Naive thymus-derived CD4-positive, alpha-beta T cell (primary cell): ENCODE results near the gene HOXB8. TPM values are rescaled to one million over a fixed set of nuclear protein-coding genes. Genes with fewer than 3 reads are reported as not detected.

ENCODE experiments used
- ATAC-seq: fragments of 150-1000 bp; cut with Tn5 transposase; 2 replicates; pipeline ENCODE4 v1.10.0; 2021; ENCODE audit warnings: mild to moderate bottlenecking, moderate library complexity
- CTCF ChIA-PET: fragments of 350-600 bp; sonication (Branson Sonifier 250); formaldehyde crosslinking; loops from one replicate; lab custom pipeline; 2021; ENCODE audit warnings: antibody characterized with exemption; lab: Charles Lee
- POLR2A ChIA-PET: fragments of 350-600 bp; sonication (Branson Sonifier 250); formaldehyde crosslinking; loops from one replicate; lab custom pipeline; 2021; ENCODE audit warnings: antibody characterized with exemption, inconsistent platforms; lab: Charles Lee
- DNase-seq, 9 donors: peaks; one replicate each; pipeline versions ENCODE4 v3.0.0 to v3.0.0-alpha.2; 2020 to 2022; ENCODE audit warnings: mixed read lengths in 1 of 9
- H3K27ac ChIP-seq: one replicate; pipeline ENCODE4 v1.7.0; 2013; ENCODE audit warnings: mild to moderate bottlenecking, low read depth, low read length, moderate library complexity
- H3K27me3 ChIP-seq, 2 donors: one replicate each; pipeline ENCODE4 v1.7.0; 2013; ENCODE audit warnings: low read length in 2 of 2, mild to moderate bottlenecking in 2 of 2, moderate library complexity in 2 of 2; ENCODE audit not compliant: control insufficient read depth in 2 of 2, insufficient read depth in 2 of 2
- H3K36me3 ChIP-seq, 3 experiments: 1 replicate in 2 of 3; 2 replicates in 1 of 3; pipeline ENCODE4 v1.7.0; 2013; ENCODE audit warnings: low read length in 3 of 3, mild to moderate bottlenecking in 3 of 3, moderate library complexity in 1 of 3; ENCODE audit not compliant: insufficient read depth in 3 of 3, control insufficient read depth in 2 of 3
- H3K4me1 ChIP-seq, 2 donors: one replicate each; pipeline ENCODE4 v1.7.0; 2013; ENCODE audit warnings: low read length in 2 of 2, mild to moderate bottlenecking in 2 of 2, moderate library complexity in 1 of 2; ENCODE audit not compliant: control insufficient read depth in 2 of 2, insufficient read depth in 2 of 2
- H3K4me3 ChIP-seq: 2 replicates; pipeline ENCODE4 v1.7.0; 2013; ENCODE audit warnings: mild to moderate bottlenecking, low read length
- H3K9me3 ChIP-seq, 3 experiments: 1 replicate in 2 of 3; 2 replicates in 1 of 3; pipeline ENCODE4 v1.7.0; 2013; ENCODE audit warnings: low read length in 3 of 3; ENCODE audit not compliant: control insufficient read depth in 2 of 3
- H3K27ac Mint-ChIP-seq, 9 donors: one replicate each; pipeline ENCODE4 v1.8.0; 2020 to 2022; ENCODE audit warnings: mixed read lengths in 9 of 9, mild to moderate bottlenecking in 8 of 9, moderate library complexity in 5 of 9, inconsistent platforms in 2 of 9
- H3K27me3 Mint-ChIP-seq, 5 donors: one replicate each; pipeline ENCODE4 v1.8.0; 2021 to 2022; ENCODE audit warnings: mixed read lengths in 5 of 5, mild to moderate bottlenecking in 1 of 5
- H3K36me3 Mint-ChIP-seq, 5 donors: one replicate each; pipeline ENCODE4 v1.8.0; 2020 to 2022; ENCODE audit warnings: mixed read lengths in 5 of 5, mild to moderate bottlenecking in 3 of 5, inconsistent platforms in 1 of 5
- H3K4me1 Mint-ChIP-seq, 7 donors: one replicate each; pipeline ENCODE4 v1.8.0; 2020 to 2022; ENCODE audit warnings: mixed read lengths in 7 of 7, mild to moderate bottlenecking in 3 of 7, inconsistent platforms in 1 of 7
- H3K4me3 Mint-ChIP-seq, 10 donors: one replicate each; pipeline ENCODE4 v1.8.0; 2020 to 2022; ENCODE audit warnings: mild to moderate bottlenecking in 10 of 10, mixed read lengths in 10 of 10, moderate library complexity in 6 of 10, inconsistent platforms in 2 of 10
- H3K9me3 Mint-ChIP-seq, 11 donors: one replicate each; pipeline ENCODE4 v1.8.0; 2020 to 2022; ENCODE audit warnings: mixed read lengths in 11 of 11, mild to moderate bottlenecking in 4 of 11, inconsistent platforms in 1 of 11, moderate library complexity in 1 of 11
- intact Hi-C, 2 donors: fragments of 100-400 bp; cut with micrococcal nuclease; formaldehyde crosslinking; loops; one replicate each; pipeline ENCODE4 v1.15.1; 2023
- polyA plus RNA-seq, 2 donors: library from polyadenylated mRNA; unstranded; fragments of 300-500 nt; fragmentation: Illumina TruSeq; gene quantifications; one replicate each; pipeline ENCODE4 v1.2.3, GENCODE V29; 2021
- total RNA-seq, 6 experiments: library from RNA in 5 of 6; stranded (reverse) in 5 of 6; gene quantifications; 1 replicate in 5 of 6; 2 replicates in 1 of 6; pipeline ENCODE4 v1.2.3 and lab custom pipeline; 2021 to 2026

Gene HOXB8
- total and polyA plus RNA-seq, 7 experiments from 2014 or later: not detected

DNA sequence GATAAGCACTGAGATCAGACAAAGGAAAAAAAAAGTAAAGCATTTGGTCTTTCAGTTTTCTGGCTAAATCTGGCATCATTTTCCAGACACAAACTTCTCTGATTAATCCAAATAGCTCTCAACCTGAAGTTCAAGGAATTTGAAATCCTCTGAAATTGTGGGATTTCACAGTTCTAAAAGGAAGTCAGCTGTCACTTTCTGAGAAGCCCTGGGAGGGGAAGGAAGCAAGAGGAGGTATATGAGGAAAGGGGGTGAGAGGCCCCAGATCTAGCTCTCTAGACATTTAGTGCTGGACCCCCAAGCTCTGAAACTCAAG lies 28.6 kb upstream of the HOXB8 start:
- H3K27ac ChIP-seq: no peak overlapping the region
- peaks cover 0 to 12% of the 10 kb centered on the region in 2 donors for H3K4me1 ChIP-seq
- no peaks in the 10 kb centered on the region for H3K9me3 ChIP-seq
- no peaks in the 10 kb centered on the region for H3K36me3 ChIP-seq
- Mint-ChIP-seq H3K36me3 (no peaks in the 10 kb centered on the region), H3K9me3 (peaks cover 0 to 3% (median 0%) of the 10 kb centered on the region in 11 donors), H3K27ac (no peak overlapping the region), H3K27me3 (peaks cover 77 to 97% (median 89%) of the 10 kb centered on the region in 5 donors), H3K4me3 (no peak overlapping the region), H3K4me1 (peaks cover 15 to 33% (median 24%) of the 10 kb centered on the region in 7 donors)
- DNase-seq: no peak
- no peak for ATAC-seq
- CTCF ChIA-PET: no interaction called here
- H3K27me3 ChIP-seq: peaks cover 0 to 47% of the 10 kb centered on the region in 2 donors
- intact Hi-C loops: loop anchor here in 1 of 2 donors (5.0 kb wide), 1 partner anchor 84 kb away; the partner anchor contains the start of gene HOXB13
- no peak overlapping the region for H3K4me3 ChIP-seq
- POLR2A ChIA-PET: no interaction called here

DNA sequence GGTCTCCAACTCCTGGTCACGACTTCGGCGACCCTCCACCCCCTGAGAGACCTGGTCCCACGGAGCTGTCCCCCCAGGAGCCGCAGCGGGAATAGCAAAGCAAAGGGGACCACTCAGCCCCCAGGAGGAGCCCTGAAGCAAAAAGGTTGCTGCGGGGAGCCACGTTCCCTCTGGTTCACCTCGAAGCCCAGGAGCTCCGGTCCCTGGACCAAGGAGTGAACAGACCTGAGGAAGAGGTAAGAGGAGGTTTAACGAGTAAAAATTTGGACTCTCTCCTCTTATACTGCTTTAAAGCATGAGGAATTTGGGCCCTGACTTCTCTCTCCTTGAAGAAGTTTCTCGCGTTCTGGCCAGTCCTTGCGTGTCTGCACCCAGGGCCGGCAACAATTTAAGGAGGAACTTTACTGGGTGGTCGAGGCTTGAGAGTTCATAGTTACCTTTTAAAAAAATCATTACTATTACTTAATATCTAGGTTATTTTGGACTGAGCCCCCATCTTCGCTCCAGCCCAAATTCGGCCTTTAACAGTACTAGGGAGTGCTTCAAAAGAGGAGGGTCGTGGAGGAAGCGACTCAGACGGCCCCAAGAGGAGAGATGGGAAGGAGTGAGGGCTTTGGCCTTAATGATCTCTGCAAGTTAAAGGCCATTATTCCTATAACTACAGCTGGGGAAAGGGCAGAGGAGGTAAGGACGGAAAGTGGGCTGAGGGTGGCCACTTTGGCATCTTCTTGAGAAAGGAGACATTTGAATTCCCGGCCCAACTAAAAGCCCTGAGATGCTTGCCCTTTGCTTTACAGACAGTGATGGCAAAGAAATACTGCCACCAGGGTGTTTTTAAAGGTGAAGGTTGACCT lies 28.0 kb upstream of the HOXB8 start:
- Histone ChIP-seq H3K27ac (no peak overlapping the region), H3K27me3 (peaks cover 0 to 47% of the 10 kb centered on the region in 2 donors), H3K4me1 (peaks cover 0 to 12% of the 10 kb centered on the region in 2 donors), H3K4me3 (no peak overlapping the region), H3K36me3 (no peaks in the 10 kb centered on the region), H3K9me3 (no peaks in the 10 kb centered on the region)
- peaks cover 78 to 97% (median 89%) of the 10 kb centered on the region in 5 donors for H3K27me3 Mint-ChIP-seq
- H3K27ac Mint-ChIP-seq: no peak overlapping the region
- ChIA-PET POLR2A (no interaction called here), CTCF (no interaction called here)
- no peak for ATAC-seq
- H3K4me3 Mint-ChIP-seq: peak overlapping the region in 1 of 10 donors; percentile 49
- H3K36me3 Mint-ChIP-seq: no peaks in the 10 kb centered on the region
- peaks cover 15 to 31% (median 20%) of the 10 kb centered on the region in 7 donors for H3K4me1 Mint-ChIP-seq
- DNase-seq: no peak
- peaks cover 0 to 3% (median 0%) of the 10 kb centered on the region in 11 donors for H3K9me3 Mint-ChIP-seq
- intact Hi-C loops: loop anchor here in 1 of 2 donors (5.0 kb wide), 1 partner anchor 84 kb away; the partner anchor contains the start of gene HOXB13

DNA sequence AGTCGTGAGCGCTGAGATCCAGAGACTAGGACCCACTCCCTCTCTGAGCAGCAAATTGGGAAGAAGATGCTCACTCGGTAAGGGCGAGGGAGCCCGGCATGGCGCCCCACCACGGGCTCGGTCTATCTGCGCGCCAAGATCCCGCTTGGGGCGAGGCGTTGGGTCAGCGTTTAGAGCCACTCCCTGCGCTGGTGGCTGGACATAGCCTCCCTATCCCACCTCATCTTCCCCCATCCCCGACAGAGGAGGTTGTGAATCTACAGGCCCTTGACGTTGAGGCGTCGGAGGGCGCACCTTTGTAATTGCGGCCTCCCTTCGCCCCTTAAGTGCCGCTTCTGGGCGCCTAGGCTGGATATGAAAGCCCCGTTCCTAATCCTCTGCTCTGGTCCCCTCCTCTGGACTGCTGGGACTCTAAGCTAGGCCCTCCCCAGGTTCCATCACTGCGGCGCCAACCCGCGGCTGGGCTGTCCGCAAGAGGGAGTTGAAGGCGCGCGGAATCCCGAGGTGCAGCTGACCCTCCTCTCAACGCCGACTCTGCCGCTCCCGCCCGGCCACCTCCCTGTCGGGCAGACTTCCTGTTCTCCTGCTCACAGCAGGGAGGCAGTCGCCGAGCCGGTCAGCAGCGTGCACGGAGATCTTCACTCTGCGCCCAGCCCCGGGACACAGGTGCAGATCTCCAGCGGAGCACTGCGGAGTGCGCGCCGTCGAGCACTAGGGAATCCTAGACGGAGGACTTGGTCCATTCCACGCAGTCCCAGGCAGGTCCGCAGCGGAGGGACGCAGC lies 27.2 kb upstream of the HOXB8 start:
- H3K4me3 ChIP-seq: no peak overlapping the region
- H3K27me3 Mint-ChIP-seq: peaks cover 79 to 98% (median 89%) of the 10 kb centered on the region in 5 donors
- no peaks in the 10 kb centered on the region for H3K9me3 ChIP-seq
- H3K4me1 ChIP-seq: peaks cover 0 to 12% of the 10 kb centered on the region in 2 donors
- no peak for ATAC-seq
- no peak for DNase-seq
- intact Hi-C loops: loop anchor here in 1 of 2 donors (5.0 kb wide), 1 partner anchor 85 kb away; the partner anchor contains the start of gene HOXB13
- peaks cover 9 to 24% (median 15%) of the 10 kb centered on the region in 7 donors for H3K4me1 Mint-ChIP-seq
- H3K36me3 Mint-ChIP-seq: no peaks in the 10 kb centered on the region
- ChIA-PET POLR2A (no interaction called here), CTCF (no interaction called here)
- H3K4me3 Mint-ChIP-seq: peak overlapping the region in 6 of 10 donors; percentile 25 to 52 (median 46)
- H3K36me3 ChIP-seq: no peaks in the 10 kb centered on the region
- no peak overlapping the region for H3K27ac ChIP-seq
- peaks cover 0 to 45% of the 10 kb centered on the region in 2 donors for H3K27me3 ChIP-seq
- H3K27ac Mint-ChIP-seq: no peak overlapping the region
- peaks cover 0 to 3% (median 0%) of the 10 kb centered on the region in 11 donors for H3K9me3 Mint-ChIP-seq

- ChIA-PET POLR2A (no interaction called here), CTCF (no interaction called here)
- Histone ChIP-seq H3K36me3 (no peaks in the 10 kb centered on the region), H3K27me3 (peaks cover 3 to 49% of the 10 kb centered on the region in 2 donors), H3K27ac (no peak overlapping the region), H3K4me3 (no peak overlapping the region), H3K9me3 (no peaks in the 10 kb centered on the region), H3K4me1 (peaks cover 0 to 12% of the 10 kb centered on the region in 2 donors)
- Mint-ChIP-seq H3K36me3 (no peaks in the 10 kb centered on the region), H3K27me3 (peaks cover 82 to 99% (median 91%) of the 10 kb centered on the region in 5 donors), H3K9me3 (peaks cover 0 to 2% (median 0%) of the 10 kb centered on the region in 11 donors), H3K4me1 (peaks cover 8 to 25% (median 14%) of the 10 kb centered on the region in 7 donors), H3K4me3 (peak overlapping the region in 6 of 10 donors; percentile 17 to 52 (median 38)), H3K27ac (no peak overlapping the region)
- DNase-seq (no peak), ATAC-seq (no peak)
- intact Hi-C loops: loop anchor here in 1 of 2 donors (5.0 kb wide), 1 partner anchor 86 kb away; the partner anchor contains the start of gene HOXB13
Observed at GRCh38 chr17:48641541-48642058, 26.5 kb upstream of the HOXB8 start.

- peaks cover 11 to 27% (median 18%) of the 10 kb centered on the region in 7 donors for H3K4me1 Mint-ChIP-seq
- Histone ChIP-seq H3K9me3 (no peaks in the 10 kb centered on the region), H3K27ac (no peak overlapping the region), H3K27me3 (peaks cover 3 to 48% of the 10 kb centered on the region in 2 donors), H3K4me3 (no peak overlapping the region), H3K4me1 (peaks cover 0 to 6% of the 10 kb centered on the region in 2 donors), H3K36me3 (no peaks in the 10 kb centered on the region)
- ChIA-PET CTCF (no interaction called here), POLR2A (no interaction called here)
- H3K4me3 Mint-ChIP-seq: no peak overlapping the region
- no peak for ATAC-seq
- H3K27me3 Mint-ChIP-seq: peaks cover 88 to 100% (median 94%) of the 10 kb centered on the region in 5 donors
- intact Hi-C loops: loop anchor here in 1 of 2 donors (5.0 kb wide), 1 partner anchor 86 kb away; the partner anchor contains the start of gene HOXB13
- no peaks in the 10 kb centered on the region for H3K36me3 Mint-ChIP-seq
- DNase-seq: no peak
- peaks cover 0 to 3% (median 0%) of the 10 kb centered on the region in 11 donors for H3K9me3 Mint-ChIP-seq
- H3K27ac Mint-ChIP-seq: no peak overlapping the region
Observed at GRCh38 chr17:48640858-48641180, 25.7 kb upstream of the HOXB8 start.
